ENCODE results near the gene ECHDC3.

ECHDC3 gene

GRCh38 chr10:11795101-11795920, 53.1 kb downstream of the ECHDC3 start:
- FAIRE-seq, result no peak
- TF ChIP-seq POLR2A (IDR thresholded peaks at IDR 0.05; ENCODE audit: low read depth, low read length), result no peak

GRCh38 chr10:11796474-11796873, 54.3 kb downstream of the ECHDC3 start:
- no peak for FAIRE-seq
- no peak for DNase-seq (ENCODE audit: insufficient read length, low spot score)
- TF ChIP-seq POLR2A (IDR thresholded peaks at IDR 0.05; ENCODE audit: low read depth, low read length), result no peak

More at GRCh38 chr10:11795101-11795920, 53.1 kb downstream of the ECHDC3 start:
- DNase-seq (ENCODE audit: insufficient read length, low spot score), result no peak

DNA sequence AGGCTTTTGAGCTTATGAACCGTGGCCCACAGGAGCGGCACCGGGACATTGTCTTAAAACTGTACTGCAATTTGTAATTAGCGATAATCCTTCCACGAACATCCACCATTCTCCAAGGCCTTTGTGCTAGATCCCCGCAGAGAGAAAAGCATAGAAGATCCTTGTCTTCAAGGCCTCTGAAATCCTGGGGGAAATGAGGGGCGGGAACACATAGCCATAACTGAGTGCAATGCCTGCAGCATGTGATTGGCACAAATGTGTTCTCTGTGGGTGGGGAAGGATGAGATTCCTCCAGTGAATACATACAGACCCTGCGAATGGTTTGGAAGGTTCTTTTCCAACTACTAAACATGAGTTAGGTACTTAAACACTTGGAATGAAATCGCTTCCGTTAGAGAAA, 55.1 kb downstream of the ECHDC3 start:
- no peak for FAIRE-seq
- no peak for TF ChIP-seq POLR2A (IDR thresholded peaks at IDR 0.05; ENCODE audit: low read depth, low read length)

DNA sequence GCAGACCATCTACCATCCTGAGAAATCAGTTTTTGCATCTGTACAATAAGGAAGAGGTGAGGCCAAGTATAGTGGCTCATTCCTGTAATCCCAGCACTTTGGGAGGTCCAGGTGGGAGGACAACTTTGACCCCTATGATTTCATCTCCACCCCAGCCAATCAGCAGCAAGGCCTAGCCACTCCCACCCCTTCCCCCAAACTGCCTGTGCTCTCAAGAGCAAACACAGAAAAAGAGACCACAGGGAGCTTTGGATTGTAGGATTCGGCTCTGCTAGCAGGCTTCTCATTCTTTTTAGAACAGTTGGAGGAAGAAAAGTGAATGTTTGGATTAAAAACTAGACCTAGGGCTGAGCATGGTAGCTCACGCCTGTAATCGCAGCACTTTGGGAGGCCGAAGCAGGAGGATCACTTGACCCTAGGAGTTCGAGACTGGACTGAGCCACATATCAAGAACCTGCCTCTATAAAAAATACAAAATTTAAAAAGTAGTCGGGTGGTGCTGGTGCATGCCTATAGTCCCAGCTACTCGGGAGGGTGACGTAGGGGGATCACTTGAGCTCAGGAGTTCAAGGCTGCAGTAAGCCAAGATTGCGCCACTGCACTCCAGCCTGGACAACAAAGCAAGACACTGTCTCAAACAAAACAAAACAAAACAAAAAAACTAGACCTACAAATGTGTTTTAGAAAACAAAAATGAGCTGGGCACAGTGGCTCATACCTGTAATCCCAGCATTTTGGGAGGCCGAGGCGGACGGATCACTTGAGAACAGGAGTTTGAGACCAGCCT, 55.9 kb downstream of the ECHDC3 start:
- DNase-seq (ENCODE audit: insufficient read length, low spot score) (no peak), FAIRE-seq (no peak)
- TF ChIP-seq POLR2A (IDR thresholded peaks at IDR 0.05; ENCODE audit: low read depth, low read length), result no peak

More for the DNA sequence above, 55.1 kb downstream of the ECHDC3 start:
- DNase-seq (ENCODE audit: insufficient read length, low spot score), result no peak

GRCh38 chr10:11798845-11799735, 56.9 kb downstream of the ECHDC3 start:
- DNase-seq (ENCODE audit: insufficient read length, low spot score) (no peak), FAIRE-seq (no peak)

GRCh38 chr10:11799736-11800080, 57.5 kb downstream of the ECHDC3 start:
- FAIRE-seq (no peak), DNase-seq (ENCODE audit: insufficient read length, low spot score) (no peak)
- TF ChIP-seq POLR2A (IDR thresholded peaks at IDR 0.05; ENCODE audit: low read depth, low read length), result no peak

More at GRCh38 chr10:11798845-11799735, 56.9 kb downstream of the ECHDC3 start:
- no peak for TF ChIP-seq POLR2A (IDR thresholded peaks at IDR 0.05; ENCODE audit: low read depth, low read length)

GRCh38 chr10:11804336-11804735, 62.2 kb downstream of the ECHDC3 start:
- no peak for DNase-seq (ENCODE audit: insufficient read length, low spot score)
- no peak for TF ChIP-seq POLR2A (IDR thresholded peaks at IDR 0.05; ENCODE audit: low read depth, low read length)
- FAIRE-seq, result no peak

- TF ChIP-seq POLR2A (IDR thresholded peaks at IDR 0.05; ENCODE audit: low read depth, low read length), result no peak
- no peak for DNase-seq (ENCODE audit: insufficient read length, low spot score)
- FAIRE-seq, result no peak
Observed at GRCh38 chr10:11805792-11806191, 63.6 kb downstream of the ECHDC3 start.

GRCh38 chr10:11806706-11807105, 64.5 kb downstream of the ECHDC3 start:
- FAIRE-seq (no peak), DNase-seq (ENCODE audit: insufficient read length, low spot score) (no peak)
- TF ChIP-seq POLR2A (IDR thresholded peaks at IDR 0.05; ENCODE audit: low read depth, low read length), result no peak

- no peak for DNase-seq (ENCODE audit: insufficient read length, low spot score)
- FAIRE-seq, result no peak
- TF ChIP-seq POLR2A (IDR thresholded peaks at IDR 0.05; ENCODE audit: low read depth, low read length), result no peak
Observed at GRCh38 chr10:11808808-11809207, 66.6 kb downstream of the ECHDC3 start.

DNA sequence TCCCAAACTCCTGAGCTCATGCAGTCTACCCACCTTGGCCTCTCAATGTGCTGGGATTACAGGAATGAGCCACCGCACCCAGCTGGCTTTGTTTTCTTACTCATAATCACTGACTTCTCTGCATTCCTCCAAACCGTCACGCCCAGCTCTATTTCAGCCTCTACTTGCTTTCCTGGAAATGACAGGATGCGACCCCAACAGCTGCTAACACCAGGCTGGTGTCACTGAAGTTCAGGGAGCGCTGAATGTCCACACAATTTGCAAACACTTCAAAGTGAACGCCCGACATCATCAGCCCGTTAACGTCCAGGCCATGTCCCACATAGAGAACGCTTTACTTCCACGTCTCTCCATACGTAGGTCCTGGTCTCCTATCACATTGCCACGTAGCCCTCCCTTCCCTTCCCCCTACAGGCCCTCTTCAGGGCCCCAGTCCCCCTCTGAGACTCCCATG, 68.2 kb downstream of the ECHDC3 start:
- FAIRE-seq (no peak), DNase-seq (ENCODE audit: insufficient read length, low spot score) (no peak)
- no peak for TF ChIP-seq POLR2A (IDR thresholded peaks at IDR 0.05; ENCODE audit: low read depth, low read length)

- FAIRE-seq (no peak), DNase-seq (ENCODE audit: insufficient read length, low spot score) (no peak)
- no peak for TF ChIP-seq POLR2A (IDR thresholded peaks at IDR 0.05; ENCODE audit: low read depth, low read length)
Observed at GRCh38 chr10:11810973-11811372, 68.8 kb downstream of the ECHDC3 start.

GRCh38 chr10:11813177-11813576, 71.0 kb downstream of the ECHDC3 start:
- no peak for TF ChIP-seq POLR2A (IDR thresholded peaks at IDR 0.05; ENCODE audit: low read depth, low read length)
- DNase-seq (ENCODE audit: insufficient read length, low spot score) (no peak), FAIRE-seq (no peak)

All from H54 (cell line).